Central memory CD4-positive, alpha-beta T cell (primary cell): ENCODE data around the gene HDAC4.

Experiments
- DNase-seq: peaks from one replicate; pipeline ENCODE4 v3.0.0; 2022

The HDAC4 gene

DNA sequence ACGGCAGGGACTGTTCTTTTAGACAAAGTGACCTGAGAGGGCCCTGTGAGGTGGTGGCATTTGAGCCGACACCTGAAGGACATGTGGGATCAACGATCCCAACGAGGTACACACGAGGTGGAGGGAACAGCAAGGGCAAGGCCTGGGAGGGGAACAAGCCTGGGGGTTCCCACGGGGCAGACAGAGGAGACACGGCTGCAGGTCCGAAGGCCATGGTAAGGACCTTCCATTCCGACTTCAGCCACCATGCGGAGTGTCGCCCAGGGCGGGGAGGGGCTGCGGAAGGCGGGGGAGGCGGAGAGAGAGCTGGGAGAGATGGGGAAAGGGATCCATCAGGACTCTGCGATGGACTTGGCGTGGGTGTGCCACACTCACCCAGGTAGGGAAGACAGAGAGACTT is 151.8 kb downstream of the HDAC4 start:
- DNase-seq: no peak

DNA sequence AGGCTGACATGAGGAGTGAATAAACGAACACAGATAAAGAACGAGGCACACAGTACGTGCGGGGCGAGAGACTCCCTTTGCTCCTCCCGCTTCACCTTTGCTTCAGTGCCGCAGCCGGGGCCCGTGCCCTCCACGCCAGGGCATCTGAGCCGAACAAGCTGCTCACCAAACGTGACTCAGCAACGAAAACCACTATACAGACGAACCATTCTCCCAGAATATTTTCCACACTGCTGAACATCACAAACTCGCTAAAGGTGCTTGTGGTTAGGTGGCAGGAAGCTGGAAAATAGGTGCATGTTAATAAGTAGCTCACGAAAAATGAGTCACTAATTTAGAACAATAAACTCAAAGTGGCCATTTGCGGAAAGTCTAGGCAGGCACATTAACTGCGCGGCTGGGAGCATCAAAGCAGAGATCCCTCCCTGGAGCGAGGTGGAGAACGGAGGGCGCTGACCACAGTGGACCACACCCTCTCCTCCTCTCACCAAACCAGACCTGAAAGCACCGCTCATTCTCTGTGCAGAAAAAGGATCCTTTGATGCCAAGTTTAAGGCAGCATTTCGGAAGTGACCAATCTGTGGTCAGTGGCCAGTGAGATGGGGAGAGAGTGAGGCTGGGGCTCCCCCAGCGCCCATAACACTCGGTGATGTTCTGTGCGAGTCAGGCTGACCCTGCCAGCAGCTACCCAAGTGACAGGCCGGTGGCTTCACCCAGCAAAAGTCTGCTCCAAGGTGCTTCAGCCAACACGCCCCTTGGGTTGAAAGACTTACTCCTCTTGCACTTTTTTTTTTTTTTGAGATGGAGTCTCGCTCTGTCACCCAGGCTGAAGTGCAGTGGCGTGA is 153.2 kb downstream of the HDAC4 start:
- DNase-seq: no peak

DNA sequence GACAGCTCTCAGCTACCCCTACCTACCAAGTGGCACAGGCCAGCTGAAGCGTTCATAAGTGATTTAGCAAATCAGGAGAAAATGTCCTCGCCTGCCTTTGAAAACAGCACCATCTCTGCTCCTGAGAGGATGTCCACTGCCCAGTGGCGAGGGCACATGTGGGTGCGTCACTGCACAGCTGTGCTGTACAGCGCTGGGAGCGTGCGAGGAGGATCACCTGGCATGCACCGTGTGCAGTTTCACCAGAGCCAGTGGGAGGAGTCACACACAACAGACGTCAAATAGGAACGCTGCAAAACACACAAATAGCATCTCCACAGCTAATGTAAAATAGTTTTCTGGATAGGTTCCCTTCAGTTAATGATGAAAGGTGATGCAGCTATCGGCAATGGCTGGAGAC is 154.1 kb downstream of the HDAC4 start:
- no peak for DNase-seq

DNA sequence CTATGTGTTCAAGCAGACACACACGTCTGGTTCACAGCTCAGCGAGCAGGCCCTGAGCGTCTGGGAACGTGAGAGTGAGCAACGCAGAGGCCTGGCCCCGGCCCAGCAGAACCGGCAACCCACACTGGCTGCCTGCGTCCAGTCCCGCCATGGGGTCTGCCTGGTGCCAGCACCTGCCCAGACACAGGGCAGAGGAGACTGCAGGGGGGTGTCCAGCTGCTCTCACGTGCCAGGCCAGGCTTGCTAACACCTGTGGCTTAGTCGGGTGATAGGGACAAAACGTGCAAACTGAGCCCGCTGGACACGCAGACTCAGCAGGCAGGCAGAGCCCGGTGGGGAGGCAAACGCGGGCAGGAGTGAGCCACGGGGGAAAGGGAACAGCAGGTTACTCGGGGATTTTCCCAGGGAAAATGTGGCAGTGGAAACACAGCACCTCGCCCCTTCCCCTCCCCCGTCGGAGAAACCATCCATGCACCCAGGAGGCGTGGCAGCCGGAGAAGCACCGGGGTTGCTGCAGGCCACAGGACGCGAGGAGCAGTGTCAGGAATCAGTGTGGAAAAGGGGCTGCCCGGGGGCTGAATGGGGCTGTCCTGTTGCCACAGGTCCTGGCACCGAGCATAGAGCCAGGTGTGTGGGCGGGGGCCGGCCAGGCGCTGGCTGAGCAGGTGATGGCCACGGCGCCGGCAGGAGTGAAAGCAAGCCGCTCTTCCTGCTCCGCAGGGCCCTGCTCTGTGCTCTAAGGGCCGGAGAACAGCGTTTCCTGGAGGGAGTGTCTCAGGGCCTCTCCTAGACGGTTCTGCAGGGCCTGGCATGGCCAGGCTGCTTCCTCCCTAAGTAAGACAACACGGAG is 154.7 kb downstream of the HDAC4 start:
- DNase-seq: no peak

DNA sequence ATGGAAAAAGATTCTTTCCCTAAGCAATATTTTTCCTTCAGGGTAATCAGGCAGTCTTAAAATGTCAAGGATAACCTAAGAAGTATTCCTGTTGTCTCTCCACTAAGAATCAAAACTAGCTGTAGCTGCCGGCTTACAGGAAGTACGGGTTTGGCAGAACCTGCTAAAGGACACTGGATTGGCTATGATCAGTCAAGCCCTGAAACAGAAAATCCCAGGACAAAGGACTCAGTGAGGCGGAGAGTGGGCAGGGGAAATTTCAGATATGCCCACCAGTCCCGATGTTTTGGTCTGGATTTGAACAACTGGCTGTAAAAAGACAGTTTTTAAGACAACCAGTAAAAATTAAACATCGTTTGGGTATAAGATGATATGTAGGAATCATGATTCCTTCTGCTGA is 155.7 kb downstream of the HDAC4 start:
- DNase-seq: no peak

DNA sequence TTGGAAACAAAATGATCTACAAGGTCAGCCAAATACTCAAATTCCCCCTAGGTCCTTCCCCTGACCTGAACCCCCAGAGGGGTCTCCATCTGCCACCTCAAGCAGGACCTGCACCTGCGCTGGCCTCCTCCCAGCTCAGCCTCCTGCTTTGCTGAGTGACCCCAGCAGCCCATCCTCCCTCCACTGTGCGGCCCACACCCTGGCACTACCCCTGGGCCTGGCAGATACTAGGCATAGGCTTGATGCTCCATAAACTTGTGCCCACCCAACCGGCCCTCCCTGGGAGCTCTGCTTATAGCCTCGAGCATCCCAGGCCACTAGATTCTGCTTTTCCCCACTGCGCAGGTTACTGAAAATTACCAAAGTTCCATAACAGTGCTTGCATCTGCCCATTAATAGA is 156.2 kb downstream of the HDAC4 start:
- DNase-seq: no peak

DNA sequence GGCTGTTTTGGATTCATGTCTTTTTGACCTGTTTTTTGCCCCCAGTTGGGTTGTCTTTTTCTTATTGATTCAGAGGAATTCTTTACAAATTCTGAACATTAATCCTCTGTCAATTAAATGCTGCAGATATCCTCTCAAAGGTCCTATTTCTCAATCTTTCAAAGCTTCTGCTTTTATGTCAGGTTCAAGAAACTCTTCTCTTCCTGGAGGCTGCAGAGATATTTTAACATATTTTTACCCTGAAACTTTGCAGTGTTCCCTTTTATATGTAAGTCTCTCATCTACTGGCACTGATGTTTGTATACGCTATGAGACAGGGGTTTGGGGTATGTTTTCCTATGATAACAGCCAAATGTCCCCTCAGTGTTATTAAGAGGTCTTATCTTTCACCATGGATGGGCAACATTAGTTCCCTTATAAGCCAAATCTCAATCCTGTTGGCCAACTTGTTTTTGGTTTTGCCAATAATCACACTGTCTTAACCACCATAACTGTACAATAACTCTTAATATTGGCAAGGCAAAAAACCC is 159.3 kb downstream of the HDAC4 start:
- DNase-seq: no peak

DNA sequence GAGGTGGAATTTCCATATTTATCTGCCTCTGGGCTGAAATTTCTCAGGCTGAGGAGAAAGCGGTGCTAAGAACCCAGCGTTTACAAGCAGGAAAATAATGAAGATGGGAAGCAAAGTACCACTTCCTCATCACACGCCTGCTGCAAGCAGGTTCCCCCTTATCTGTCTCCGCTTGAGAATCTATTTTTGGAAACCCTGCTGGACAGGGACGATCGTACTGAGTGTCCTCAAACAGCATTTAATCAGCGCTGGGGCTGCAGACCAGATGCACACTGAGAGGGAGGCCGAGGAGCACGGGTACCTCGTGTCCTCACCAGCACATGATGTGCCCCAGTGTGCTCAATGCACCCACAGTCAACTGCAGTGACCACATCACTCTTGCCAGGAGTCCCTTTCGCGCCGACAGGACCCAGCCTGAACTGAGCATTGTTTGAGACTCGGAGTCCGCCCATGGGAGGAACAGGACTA is 160.4 kb downstream of the HDAC4 start:
- no peak for DNase-seq

DNA sequence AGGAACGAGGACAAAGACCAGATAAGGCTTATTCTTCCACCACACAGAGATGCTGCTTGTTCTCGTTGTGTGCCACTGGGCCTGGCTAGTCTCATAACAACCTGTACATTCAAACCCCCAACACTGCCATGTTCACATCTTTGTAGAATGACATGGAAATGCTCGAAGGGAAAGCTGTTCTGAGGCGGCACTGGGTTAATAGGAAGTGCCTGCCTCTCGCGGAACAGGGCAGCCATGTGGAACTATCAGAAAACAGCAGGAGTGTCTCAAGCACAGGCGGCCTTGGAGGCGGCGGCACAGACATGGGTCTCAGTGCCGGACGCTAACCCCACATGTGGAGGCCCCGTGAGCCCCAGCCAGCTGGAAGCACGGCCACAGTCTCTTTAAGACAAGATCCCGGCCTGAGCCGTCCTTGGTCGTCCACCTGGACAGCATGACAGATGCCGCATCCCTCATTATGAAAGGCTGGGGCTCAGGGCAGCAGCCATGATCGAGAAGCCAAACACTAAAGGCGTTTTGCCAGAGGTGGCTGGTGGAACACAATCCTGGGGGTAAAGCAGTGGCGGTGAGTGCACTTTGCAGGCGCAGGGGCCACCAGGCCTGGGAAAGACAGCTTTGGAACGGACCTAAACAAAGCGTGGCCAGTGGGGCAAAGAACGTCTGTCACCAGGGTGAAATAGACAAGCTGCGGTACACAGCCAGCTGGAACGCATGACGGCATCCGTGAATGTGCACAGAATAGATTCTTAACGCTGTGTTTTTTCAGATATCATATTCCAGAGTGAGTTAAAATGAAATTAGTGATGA is 161.0 kb downstream of the HDAC4 start:
- no peak for DNase-seq

DNA sequence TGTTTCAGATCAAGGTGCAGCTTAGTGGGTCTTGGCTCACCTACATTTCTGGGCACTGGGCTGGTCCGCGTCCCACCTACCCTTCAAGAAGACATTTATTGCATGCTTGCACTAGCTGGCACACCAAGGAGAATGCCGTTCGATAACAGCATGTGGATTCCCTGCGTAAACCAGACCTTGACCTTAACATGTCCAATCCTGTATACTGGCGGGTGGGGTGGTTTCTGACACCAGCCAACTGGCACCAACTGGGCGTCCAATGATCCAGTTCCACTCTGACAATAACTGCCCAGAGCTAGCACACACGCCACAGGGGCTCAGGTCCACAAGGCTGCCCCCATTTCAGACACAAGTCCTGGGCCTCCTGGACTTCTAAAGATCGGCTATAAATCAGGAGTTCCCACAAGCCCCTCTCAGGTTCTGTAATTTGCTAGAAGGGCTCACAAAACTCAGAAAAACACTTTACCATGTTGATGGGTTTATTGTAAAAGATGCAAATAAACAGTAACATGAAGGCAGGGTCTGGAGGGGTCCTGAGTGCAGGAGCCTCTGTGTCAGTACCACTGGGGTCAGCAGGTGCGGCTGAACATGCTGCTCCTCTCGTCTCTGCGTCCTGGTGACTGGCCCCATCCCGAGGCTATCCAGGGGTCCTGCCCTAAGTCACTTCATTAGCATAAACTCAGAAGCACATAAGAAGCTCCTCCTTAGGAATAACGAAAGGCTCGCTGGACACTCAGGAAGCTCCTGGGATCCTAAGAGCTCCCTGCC is 161.8 kb downstream of the HDAC4 start:
- DNase-seq: no peak

DNA sequence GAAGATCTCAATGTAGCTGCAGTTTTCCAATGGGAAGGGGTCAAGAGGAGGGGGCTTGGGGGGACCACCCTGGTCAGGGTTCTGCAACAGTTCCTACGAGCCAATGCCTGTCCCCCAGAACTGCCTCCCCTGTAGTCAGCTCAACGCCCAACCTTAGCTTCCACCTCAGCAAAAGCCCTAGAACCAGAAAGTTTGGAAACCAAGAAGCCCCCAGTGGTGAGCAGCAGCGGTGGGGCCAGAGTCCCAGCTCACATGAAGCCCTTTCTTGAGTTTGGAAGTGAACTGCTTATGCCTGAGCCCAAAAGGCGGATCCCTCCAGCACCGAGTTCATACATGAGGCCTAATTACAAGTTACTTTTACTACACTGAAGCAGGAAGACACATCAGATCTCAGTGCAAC is 162.4 kb downstream of the HDAC4 start:
- DNase-seq: no peak

DNA sequence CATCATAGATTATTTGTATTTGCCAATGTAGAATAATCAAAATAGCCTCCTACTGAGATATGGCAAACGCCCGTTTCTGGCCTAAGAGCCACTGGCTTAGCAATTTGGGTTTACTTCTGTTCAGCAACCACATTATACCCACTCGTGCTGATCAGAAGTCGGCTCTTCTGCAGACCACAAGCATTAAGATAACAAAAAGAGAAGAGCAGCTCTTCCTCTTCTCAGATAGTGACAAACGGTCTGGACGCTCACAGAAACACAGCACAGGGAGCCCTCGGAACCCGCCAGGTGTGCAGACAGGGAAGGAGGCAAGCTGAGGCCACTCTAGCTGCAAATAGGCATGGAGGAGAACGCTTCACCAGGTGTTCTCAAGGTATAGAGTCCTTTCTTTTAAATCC is 164.0 kb downstream of the HDAC4 start:
- no peak for DNase-seq

DNA sequence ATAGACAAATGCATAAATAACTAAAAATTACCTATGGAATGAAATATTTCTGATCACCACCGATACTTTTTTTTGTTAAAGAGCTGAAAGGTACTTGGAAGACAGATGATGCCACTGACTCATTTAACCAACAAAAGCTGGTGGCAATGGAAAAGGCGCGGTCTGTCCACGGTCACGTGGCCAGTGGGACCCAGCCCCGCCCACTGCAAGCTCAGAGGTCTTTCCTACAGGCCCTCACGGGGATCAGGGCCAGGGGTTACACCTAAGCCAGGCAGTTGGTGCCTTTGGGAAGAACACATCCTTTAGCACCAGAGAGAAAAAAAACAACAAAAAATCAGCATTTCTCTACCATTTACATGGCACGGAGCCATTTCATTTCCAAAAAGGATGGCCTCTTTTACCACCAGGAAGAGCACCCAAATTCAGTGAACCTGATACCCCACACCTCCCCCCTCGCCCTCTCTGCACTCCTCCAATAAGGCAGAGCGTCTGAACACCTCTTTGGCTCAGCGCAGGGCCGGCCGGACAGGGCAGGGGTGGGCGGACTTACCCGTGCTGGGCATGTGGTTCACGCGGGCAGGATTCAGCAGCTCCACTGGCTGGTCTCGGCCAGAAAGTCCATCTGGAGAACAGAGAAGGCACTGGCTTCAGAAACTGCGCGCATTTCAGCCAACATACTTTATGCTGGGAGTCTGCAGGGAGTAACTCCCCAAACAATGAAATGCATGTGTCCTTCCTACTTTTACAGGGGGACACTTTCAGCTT is 164.6 kb downstream of the HDAC4 start:
- no peak for DNase-seq

DNA sequence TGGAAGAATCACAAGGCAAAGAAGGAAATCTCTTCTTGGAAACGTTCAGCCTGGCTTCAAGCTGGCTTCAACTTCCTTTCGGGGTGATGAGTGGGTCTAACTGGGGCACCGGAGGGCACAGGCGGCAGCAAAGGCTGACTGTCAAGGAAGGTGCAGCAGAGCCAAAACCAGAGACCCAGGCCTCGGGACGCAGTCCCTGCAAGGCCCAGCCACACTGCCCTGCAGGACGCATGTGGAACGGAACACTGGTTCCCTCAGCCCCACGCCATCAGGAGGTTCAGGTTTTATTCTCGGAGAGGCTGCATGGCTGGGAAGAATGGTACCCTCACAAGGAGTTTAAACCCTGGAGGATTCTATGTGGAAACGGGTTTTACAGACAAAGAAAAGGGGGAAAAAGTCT is 165.5 kb downstream of the HDAC4 start:
- no peak for DNase-seq

DNA sequence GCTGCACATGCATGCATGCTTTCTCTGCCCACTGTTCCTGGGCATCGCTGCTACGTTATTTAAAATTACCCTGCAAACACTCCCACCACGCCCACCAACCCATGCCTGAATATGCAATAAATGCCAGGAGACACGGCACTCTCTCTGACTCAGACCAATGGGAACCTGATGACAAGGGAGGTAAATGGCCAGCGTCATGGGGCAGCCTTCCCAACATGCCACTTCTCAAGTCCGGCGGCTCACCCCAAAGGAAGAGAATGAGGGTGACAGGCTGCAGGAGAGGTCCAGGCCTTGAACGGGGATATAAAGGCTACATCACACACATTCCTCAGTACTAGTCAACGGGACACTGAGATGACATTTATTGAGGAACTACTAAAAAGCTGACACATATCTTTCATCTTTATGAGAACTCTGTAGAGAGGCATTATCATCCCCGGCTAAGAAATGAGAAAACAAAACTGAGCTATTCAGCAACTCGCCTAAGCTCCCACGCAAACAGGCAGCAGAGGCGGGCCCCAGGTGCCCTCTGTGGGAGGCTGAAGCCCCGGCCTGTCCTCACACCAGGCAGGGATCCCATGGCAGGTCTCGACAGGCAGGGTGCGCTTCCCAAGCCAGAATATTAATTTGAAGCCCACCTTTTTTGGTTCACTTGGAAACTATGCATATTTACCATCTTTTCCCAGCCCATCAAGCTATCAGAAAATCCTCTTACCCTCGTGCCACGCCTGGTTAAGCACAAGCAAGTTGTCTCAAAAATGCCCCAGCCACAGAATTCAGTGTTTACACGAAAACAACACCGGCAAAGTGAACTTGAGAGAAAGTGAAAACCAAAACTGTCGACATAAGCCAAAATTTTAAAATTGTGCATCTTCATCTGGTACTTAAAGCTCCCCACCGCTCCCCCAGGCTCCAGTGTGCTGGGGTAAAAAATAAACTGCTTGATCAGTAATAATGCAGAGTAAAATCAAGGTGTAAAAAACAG is 166.3 kb downstream of the HDAC4 start:
- no peak for DNase-seq

DNA sequence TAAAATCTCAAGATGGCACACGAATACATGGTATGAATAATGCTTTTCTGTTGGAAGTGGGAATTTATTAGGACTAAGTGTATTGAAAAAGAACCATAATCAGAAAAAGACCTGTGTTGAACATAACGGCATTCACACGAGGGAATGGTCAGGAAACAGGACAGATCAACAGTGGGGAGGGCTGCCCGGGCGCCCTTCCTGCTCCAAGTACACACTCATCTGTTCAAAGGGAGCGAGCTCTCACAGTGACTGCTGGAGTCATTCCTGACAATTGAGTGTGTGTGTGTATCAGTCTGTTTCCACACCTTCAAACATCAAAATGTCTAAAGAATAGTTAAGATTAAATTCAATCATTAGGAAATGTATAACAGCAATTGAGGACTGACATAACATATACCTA is 167.2 kb downstream of the HDAC4 start:
- DNase-seq: no peak

DNA sequence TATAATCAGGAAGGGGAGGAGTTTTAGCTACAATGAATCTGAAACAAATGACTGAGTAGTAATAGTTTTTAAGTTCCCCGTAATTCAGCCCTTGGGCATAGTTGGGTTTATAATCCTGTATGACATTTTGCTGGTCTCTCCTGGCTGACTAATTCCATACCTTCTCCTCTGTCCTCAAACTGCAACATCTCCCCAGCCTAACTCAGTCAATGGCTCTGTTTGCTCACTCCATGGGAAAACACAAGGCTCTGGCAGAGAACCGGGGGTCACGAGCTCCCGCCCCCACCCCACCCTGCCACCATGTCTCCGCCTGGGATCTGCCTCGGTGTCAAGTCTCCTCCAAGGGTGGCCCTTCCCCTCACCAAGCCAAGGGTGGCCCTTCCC is 168.6 kb downstream of the HDAC4 start:
- no peak for DNase-seq

DNA sequence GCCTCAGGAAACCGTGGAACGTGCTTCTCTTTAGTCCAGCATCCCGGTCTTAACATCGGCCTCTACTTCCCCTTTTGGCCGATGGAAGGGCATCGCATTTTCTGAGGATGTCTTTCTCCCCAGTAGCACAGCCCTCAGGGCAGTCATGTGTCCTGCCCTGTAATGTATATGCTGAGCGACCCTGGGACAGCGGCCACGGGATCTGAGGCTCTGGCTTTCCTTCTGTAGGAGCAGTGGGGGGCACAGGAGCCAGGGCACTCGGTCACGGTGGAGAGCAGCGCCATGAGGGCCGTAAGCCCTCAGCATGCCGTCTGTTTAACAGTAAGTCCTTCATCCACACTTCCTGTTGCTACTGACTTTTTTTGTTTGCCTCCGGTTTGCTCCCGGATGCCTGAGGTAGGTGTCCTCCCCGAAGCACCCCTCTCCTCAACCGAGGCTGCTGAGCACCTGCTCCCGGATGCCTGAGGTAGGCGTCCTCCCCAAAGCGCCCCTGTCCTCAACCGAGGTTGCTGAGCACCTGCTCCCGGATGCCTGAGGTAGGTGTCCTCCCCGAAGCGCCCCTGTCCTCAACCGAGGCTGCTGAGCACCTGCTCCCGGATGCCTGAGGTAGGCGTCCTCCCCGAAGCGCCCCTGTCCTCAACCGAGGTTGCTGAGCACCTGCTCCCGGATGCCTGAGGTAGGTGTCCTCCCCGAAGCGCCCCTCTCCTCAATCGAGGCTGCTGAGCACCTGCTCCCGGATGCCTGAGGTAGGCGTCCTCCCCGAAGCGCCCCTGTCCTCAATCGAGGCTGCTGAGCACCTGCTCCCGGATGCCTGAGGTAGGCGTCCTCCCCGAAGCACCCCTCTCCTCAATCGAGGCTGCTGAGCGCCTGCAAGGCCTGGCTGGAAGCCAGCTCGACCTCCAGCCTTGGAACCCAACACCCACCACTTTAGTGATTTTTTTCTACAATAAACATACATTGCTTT is 169.3 kb downstream of the HDAC4 start:
- no peak for DNase-seq
